ENCODE measurements around the gene ZNF804A.

- TF ChIP-seq CTCF (IDR thresholded peaks at IDR 0.05) (no peak), POLR2A (IDR thresholded peaks at IDR 0.05) (no peak)
Observed at GRCh38 chr2:184689638-184690037, 91.3 kb downstream of the ZNF804A start.

All from lower leg skin (tissue), 3 donors.